NCI-H1092 treated with DMSO at 0.1 percent for 48 hours (cell line): ENCODE data around the gene WIF1.

Experiments used
- DNase-seq: peaks from one replicate; lab custom pipeline; 2025; lab: John Stamatoyannopoulos, UW

The WIF1 gene

GRCh38 chr12:65022421-65022820, 98.7 kb downstream of the WIF1 start:
- no peak for DNase-seq

- no peak for DNase-seq
Observed at GRCh38 chr12:65019696-65020234, 101.3 kb downstream of the WIF1 start.

- no peak for DNase-seq
Observed at GRCh38 chr12:65016881-65017650, 104.0 kb downstream of the WIF1 start.

- no peak for DNase-seq
Observed at GRCh38 chr12:65015850-65016249, 105.3 kb downstream of the WIF1 start.

GRCh38 chr12:65014504-65015271, 106.4 kb downstream of the WIF1 start:
- no peak for DNase-seq

GRCh38 chr12:65010437-65010836, 110.7 kb downstream of the WIF1 start:
- DNase-seq: no peak

GRCh38 chr12:65005716-65006115, 115.4 kb downstream of the WIF1 start:
- no peak for DNase-seq

- DNase-seq: no peak
Observed at GRCh38 chr12:65004270-65004669, 116.8 kb downstream of the WIF1 start.
